ENCODE data around the gene XIAP.
A peak's percentile ranks its signal among the peaks of the same experiment; 100 is the strongest.

Gene XIAP

GRCh38 chrX:123961268-123962005 lies 101.6 kb downstream of the XIAP start, which contains the start of gene STAG2:
TSS of gene STAG2 (plus strand) at chrX:123961706. CDS start at chrX:124022628, 60,922 bp downstream.
- H3K4me3 ChIP-seq (ENCODE audit: low read length): peak within 1 kb of the TSS; percentile 88
- TF ChIP-seq ZNF274 (IDR thresholded peaks at IDR 0.05; ENCODE audit: low read depth, low read length): no peak

DNA sequence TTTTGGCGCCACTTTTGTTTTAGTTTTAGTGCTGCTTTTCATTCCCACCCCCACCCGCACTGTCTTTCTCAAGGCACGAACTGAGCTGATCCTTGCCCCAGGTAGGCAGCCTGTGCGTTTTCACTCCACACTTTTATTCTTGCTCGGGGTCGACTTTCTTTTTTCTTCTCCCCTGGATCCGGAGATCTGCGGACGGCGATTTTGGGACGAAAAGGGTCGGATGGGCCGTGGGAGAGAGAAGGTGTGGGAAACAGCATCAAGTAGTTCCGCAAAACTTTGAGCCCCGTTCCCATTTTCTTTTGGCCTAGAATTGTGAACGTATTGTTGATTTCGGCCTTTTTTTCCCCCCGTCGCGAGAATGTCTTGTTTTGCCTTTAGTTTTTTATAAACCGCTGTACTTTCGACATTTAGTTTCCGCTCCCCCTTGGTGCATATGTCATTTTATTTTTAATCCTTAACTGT lies 102.2 kb downstream of the XIAP start:
- TF ChIP-seq ZNF274 (IDR thresholded peaks at IDR 0.05; ENCODE audit: low read depth, low read length): no peak
- H3K4me3 ChIP-seq (ENCODE audit: low read length): peak overlapping the region; percentile 88

DNA sequence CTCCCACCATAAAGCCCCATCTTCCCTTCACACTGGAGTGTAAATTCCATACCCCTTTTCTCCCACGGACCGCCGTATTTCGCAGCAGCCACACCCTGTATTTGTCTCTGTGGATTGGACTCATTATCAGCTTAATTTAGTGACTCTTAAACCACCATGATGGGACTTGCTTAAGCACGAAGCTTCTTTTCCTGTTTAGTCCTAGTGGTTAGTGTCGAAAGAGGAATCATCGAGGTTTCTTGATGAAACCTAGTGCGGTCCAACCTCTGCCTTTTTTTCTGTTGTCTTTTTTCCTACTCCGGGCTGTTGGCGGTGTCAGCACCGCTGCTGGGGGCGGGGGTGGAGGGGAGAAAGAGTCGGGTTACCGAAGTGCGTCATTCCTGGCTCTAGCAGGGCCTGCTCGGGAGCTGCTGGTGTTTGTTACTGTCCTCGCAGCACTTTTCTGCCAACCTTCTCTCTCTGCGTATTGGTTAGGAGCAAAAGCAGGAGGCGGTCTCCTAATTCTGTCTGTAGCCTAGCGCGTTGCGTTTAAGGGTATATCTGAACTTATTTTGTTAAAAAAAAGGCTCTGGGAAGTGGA lies 103.0 kb downstream of the XIAP start:
- no peak for TF ChIP-seq ZNF274 (IDR thresholded peaks at IDR 0.05; ENCODE audit: low read depth, low read length)
- peak overlapping the region; percentile 88 for H3K4me3 ChIP-seq (ENCODE audit: low read length)

All from GM08714 (cell line).